Esophagus squamous epithelium (tissue), 4 donors: ENCODE results near the gene GAD2.

Experiments
- CTCF ChIP-seq, 6 experiments: fragments of 450-650 bp in 4 of 6; fragments of 200-600 bp in 2 of 6; sonication (generic) in 2 of 6; IDR thresholded peaks; one replicate each; pipeline ENCODE4 v1.5.1; 2016 to 2019; ENCODE audit warnings: antibody characterized with exemption in 6 of 6, mild to moderate bottlenecking in 4 of 6, moderate library complexity in 4 of 6
- POLR2A ChIP-seq, 4 donors: fragments of 450-650 bp; IDR thresholded peaks; one replicate each; pipeline ENCODE4 v1.6.1; 2017; ENCODE audit warnings: antibody characterized with exemption in 4 of 4, mild to moderate bottlenecking in 4 of 4, moderate library complexity in 3 of 4

- no peak for TF ChIP-seq CTCF (IDR thresholded peaks at IDR 0.05)
- TF ChIP-seq POLR2A (IDR thresholded peaks at IDR 0.05), result no peak
Observed at GRCh38 chr10:26335574-26336093, 119.1 kb downstream of the GAD2 start.
